HL-60 (cell line): ENCODE data around the gene SORCS1.

ENCODE experiments used
- DNase-seq, 2 experiments: peaks; one replicate each; pipeline ENCODE4 v3.0.0-alpha.2; 2010 to 2020; ENCODE audit warnings: low read depth in 1 of 2, low spot score in 1 of 2
- H3K27ac ChIP-seq: fragments of 250-450 bp; sonication (Bioruptor Pico); replicated peaks from 2 replicates; pipeline ENCODE4 v1.5.1; 2020; ENCODE audit warnings: mild to moderate bottlenecking, moderate library complexity
- H3K27me3 ChIP-seq: fragments of 250-450 bp; sonication (Bioruptor Pico); 2 replicates; pipeline ENCODE4 v1.5.1; 2021; ENCODE audit warnings: mild to moderate bottlenecking, moderate library complexity; ENCODE audit not compliant: insufficient read depth, poor library complexity, severe bottlenecking
- H3K4me3 ChIP-seq: replicated peaks from 2 replicates; pipeline ENCODE4 v1.5.1; 2011; ENCODE audit warnings: mild to moderate bottlenecking, control low read depth, low read length; ENCODE audit not compliant: insufficient read depth
- CTCF ChIP-seq: IDR thresholded peaks from one replicate; pipeline ENCODE4 v1.5.1; 2011; ENCODE audit warnings: low read length, control low read depth, inconsistent platforms; ENCODE audit not compliant: insufficient read depth
- GABPA ChIP-seq: IDR thresholded peaks from 2 replicates; pipeline ENCODE4 v1.6.1; 2012; ENCODE audit warnings: low read depth
- POLR2AphosphoS5 ChIP-seq: IDR thresholded peaks from 2 replicates; pipeline ENCODE4 v1.6.1; 2012; ENCODE audit warnings: low read depth
- SPI1 ChIP-seq: IDR thresholded peaks from 2 replicates; pipeline ENCODE4 v1.6.1; 2012; ENCODE audit warnings: low read depth, mild to moderate bottlenecking, borderline replicate concordance
- TF ChIP-seq, protein P1 (sequence below): IDR thresholded peaks from 2 replicates; pipeline ENCODE4 v1.6.1; 2012; ENCODE audit warnings: low read depth; ENCODE audit not compliant: insufficient replicate concordance

SORCS1 gene

GRCh38 chr10:106609470-106610266 is 554.8 kb downstream of the SORCS1 start:
- TF ChIP-seq POLR2AphosphoS5 (no peak), CTCF (no peak), SPI1 (no peak), GABPA (no peak)
- TF ChIP-seq, protein P1, sequence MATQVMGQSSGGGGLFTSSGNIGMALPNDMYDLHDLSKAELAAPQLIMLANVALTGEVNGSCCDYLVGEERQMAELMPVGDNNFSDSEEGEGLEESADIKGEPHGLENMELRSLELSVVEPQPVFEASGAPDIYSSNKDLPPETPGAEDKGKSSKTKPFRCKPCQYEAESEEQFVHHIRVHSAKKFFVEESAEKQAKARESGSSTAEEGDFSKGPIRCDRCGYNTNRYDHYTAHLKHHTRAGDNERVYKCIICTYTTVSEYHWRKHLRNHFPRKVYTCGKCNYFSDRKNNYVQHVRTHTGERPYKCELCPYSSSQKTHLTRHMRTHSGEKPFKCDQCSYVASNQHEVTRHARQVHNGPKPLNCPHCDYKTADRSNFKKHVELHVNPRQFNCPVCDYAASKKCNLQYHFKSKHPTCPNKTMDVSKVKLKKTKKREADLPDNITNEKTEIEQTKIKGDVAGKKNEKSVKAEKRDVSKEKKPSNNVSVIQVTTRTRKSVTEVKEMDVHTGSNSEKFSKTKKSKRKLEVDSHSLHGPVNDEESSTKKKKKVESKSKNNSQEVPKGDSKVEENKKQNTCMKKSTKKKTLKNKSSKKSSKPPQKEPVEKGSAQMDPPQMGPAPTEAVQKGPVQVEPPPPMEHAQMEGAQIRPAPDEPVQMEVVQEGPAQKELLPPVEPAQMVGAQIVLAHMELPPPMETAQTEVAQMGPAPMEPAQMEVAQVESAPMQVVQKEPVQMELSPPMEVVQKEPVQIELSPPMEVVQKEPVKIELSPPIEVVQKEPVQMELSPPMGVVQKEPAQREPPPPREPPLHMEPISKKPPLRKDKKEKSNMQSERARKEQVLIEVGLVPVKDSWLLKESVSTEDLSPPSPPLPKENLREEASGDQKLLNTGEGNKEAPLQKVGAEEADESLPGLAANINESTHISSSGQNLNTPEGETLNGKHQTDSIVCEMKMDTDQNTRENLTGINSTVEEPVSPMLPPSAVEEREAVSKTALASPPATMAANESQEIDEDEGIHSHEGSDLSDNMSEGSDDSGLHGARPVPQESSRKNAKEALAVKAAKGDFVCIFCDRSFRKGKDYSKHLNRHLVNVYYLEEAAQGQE, result no peak
- Histone ChIP-seq H3K27ac (no peak overlapping the region), H3K27me3 (no peaks in the 10 kb centered on the region), H3K4me3 (no peak overlapping the region)
- DNase-seq, result no peak

DNA sequence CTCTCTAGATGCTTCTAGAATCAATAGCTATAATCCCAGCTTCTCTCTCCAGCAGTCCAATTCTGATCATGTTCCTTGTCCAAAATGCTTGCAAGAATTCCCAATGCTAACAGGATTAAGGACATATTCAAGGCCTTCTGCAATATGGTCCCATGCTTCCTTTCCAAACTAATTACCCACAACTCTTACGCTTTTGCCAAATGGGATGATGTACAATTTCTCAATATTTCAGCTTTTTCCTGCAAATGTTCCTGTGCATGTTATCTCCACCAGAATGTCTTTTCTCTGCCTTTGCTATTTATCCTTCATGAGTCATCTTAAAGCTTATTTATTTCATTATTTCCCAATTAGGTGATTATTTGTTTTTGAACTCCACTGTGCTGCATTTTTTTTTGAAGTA is 556.4 kb downstream of the SORCS1 start:
- Histone ChIP-seq H3K4me3 (no peak overlapping the region), H3K27me3 (no peaks in the 10 kb centered on the region), H3K27ac (no peak overlapping the region)
- TF ChIP-seq GABPA (no peak), POLR2AphosphoS5 (no peak), CTCF (no peak), SPI1 (no peak)
- TF ChIP-seq, protein P1, result no peak
- no peak for DNase-seq

DNA sequence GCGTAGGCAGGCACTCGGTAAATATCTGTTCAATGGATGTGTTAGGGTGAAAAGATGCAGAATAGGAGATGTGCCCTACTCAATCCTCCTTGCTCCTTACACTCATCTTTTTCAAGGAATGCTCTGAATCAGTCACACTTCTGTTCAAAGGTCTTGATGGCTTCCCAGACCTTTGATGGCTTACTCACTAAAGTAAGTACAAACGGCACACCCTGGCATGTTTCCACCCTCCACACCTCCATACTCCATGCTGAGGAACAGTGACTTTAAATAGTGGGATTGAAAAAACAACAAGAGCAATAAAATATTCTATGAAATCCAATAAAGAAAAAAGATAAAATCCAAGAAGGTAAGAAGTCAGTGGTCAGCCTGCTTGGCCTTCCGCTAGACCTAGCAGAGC is 569.2 kb downstream of the SORCS1 start:
- TF ChIP-seq, protein P1, result no peak
- no peak for TF ChIP-seq CTCF
- TF ChIP-seq SPI1, result no peak
- no peak for TF ChIP-seq POLR2AphosphoS5
- no peak for TF ChIP-seq GABPA
- no peak overlapping the region for H3K4me3 ChIP-seq

More for the DNA sequence above, 569.2 kb downstream of the SORCS1 start:
- no peak for DNase-seq
- H3K27ac ChIP-seq, result no peak overlapping the region
- no peaks in the 10 kb centered on the region for H3K27me3 ChIP-seq
